Chondrocyte (in vitro differentiated cells): ENCODE measurements around the gene KCTD19. TPM values are rescaled to one million over a fixed set of nuclear protein-coding genes. Genes with fewer than 3 reads are reported as not detected.
"Not testable (repeated sequence)": the region's sequence is repeated elsewhere in the genome, so short reads cannot be mapped to it uniquely, and the experiment has no call there.

Experiments used
- DNase-seq: peaks from one replicate; pipeline ENCODE4 v3.0.0; 2021; ENCODE audit warnings: mixed read lengths, low spot score
- H3K27ac Mint-ChIP-seq: one replicate; pipeline ENCODE4 v1.8.0; 2021; ENCODE audit warnings: mild to moderate bottlenecking, moderate library complexity, mixed read lengths; ENCODE audit not compliant: unreplicated experiment
- H3K27me3 Mint-ChIP-seq: 2 replicates; pipeline ENCODE4 v1.8.0; 2021; ENCODE audit warnings: low read depth, mixed read lengths
- H3K36me3 Mint-ChIP-seq: 2 replicates; pipeline ENCODE4 v1.8.0; 2021; ENCODE audit warnings: low read depth, mixed read lengths
- H3K4me1 Mint-ChIP-seq: 2 replicates; pipeline ENCODE4 v1.8.0; 2021; ENCODE audit warnings: low read depth, mild to moderate bottlenecking, mixed read lengths
- H3K4me3 Mint-ChIP-seq: one replicate; pipeline ENCODE4 v1.8.0; 2021; ENCODE audit warnings: mild to moderate bottlenecking, moderate library complexity, mixed read lengths; ENCODE audit not compliant: unreplicated experiment
- H3K9me3 Mint-ChIP-seq: 2 replicates; pipeline ENCODE4 v1.8.0; 2021; ENCODE audit warnings: low read depth, mixed read lengths
- CTCF ChIP-seq: fragments of 200-600 bp; sonication (generic); IDR thresholded peaks from 2 replicates; pipeline ENCODE4 v1.5.0; 2021; ENCODE audit warnings: antibody characterized with exemption, mild to moderate bottlenecking, moderate library complexity
- total RNA-seq: library from RNA; stranded (reverse); gene quantifications from 3 replicates; pipeline ENCODE4 v1.2.1, GENCODE V29; 2021

KCTD19 gene
- total RNA-seq, 1 donor from 2014 or later, result not detected

DNA sequence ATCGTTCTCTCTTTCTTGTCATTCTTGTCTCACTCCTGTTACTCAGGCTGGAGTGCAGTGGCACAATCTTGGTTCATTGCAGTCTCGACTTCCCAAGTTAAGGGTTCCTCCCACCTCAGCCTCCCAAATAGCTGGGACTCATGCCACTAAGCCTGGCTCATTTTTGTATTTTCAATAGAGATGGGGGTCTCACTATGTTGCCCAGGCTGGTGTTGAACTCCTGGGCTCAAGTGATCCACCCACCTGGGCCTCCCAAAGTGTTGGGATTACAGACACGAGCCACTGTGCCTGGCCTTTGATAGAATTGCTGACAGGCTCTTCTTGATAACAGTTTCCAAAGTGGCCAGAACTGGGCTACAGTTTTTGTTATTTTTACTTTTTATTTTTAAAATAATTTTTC lies 34.5 kb upstream of the KCTD19 start:
- DNase-seq, result no peak
- Mint-ChIP-seq H3K9me3 (no peaks in the 10 kb centered on the region), H3K4me3 (no peak overlapping the region), H3K36me3 (no peaks in the 10 kb centered on the region), H3K27me3 (peaks cover 38% of the 10 kb centered on the region), H3K4me1 (no peaks in the 10 kb centered on the region), H3K27ac (no peak overlapping the region)
- TF ChIP-seq CTCF, result no peak

DNA sequence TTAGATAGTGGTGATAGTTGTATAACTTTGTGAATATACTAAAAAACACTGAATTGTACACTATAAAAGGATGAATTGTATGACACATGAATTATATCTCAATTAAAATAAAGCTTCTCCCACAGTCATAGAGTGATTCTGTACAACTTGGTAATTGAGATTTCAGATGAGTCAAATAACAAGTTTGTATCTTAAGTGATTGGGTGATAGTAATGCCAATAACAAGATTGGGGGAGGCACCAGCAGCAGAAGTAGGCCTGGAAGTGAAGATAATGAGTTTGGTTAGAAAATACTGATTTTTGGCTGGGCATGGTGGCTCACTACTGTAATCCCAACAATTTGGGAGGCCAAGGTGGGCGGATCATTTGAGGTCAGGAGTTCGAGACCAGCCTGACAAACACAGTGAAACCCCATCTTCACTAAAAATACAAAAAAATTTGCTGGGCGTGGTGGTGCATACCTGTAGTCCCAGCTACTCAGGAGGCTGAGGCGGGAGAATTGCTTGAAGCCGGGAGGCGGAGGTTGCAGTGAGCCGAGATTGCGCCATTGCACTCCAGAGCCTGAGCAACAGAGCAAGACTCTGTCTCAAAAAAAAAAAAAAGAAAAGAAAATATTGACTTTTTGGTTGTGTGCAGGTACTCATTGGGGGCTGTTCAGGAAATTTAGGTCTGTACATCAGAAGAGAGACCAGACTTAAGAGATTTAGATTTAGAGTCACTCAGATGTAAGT lies 33.2 kb upstream of the KCTD19 start:
- DNase-seq, H3K36me3 Mint-ChIP-seq, H3K4me1 Mint-ChIP-seq, H3K9me3 Mint-ChIP-seq, H3K27ac Mint-ChIP-seq, H3K4me3 Mint-ChIP-seq: not testable (repeated sequence)
- peaks cover 39% of the 10 kb centered on the region for H3K27me3 Mint-ChIP-seq

GRCh38 chr16:67357561-67357960 lies 31.0 kb upstream of the KCTD19 start:
- DNase-seq, result no peak
- Mint-ChIP-seq H3K36me3 (peaks cover 3% of the 10 kb centered on the region), H3K4me1 (no peaks in the 10 kb centered on the region), H3K4me3 (no peak overlapping the region), H3K27ac (no peak overlapping the region), H3K27me3 (peaks cover 34% of the 10 kb centered on the region), H3K9me3 (peaks cover 5% of the 10 kb centered on the region)
- no peak for TF ChIP-seq CTCF

GRCh38 chr16:67356396-67356795 lies 29.9 kb upstream of the KCTD19 start:
- Mint-ChIP-seq H3K9me3 (peaks cover 5% of the 10 kb centered on the region), H3K4me3 (no peak overlapping the region), H3K27me3 (peaks cover 34% of the 10 kb centered on the region), H3K36me3 (peaks cover 3% of the 10 kb centered on the region), H3K4me1 (no peaks in the 10 kb centered on the region), H3K27ac (no peak overlapping the region)
- no peak for DNase-seq
- TF ChIP-seq CTCF, result no peak

DNA sequence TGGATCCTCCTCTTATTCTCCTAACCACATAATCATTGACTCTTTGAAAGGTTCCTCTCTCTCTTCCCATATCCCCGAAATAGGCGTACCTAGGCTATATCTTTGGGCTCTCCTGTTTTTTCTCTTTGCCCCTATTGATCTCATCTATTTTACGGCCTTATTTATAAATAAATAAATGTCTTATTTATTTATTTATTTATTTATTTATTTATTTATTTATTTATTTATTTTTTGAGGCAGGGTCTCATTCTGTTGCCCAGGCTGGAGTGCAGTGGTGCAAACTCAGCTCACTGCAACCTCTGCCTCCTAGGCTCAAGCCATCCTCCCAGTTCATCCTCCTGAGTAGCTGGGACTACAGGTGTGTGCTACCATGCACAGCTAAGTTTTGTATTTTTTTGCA lies 25.9 kb upstream of the KCTD19 start:
- H3K9me3 Mint-ChIP-seq, H3K4me3 Mint-ChIP-seq, H3K27ac Mint-ChIP-seq, DNase-seq, H3K36me3 Mint-ChIP-seq, H3K4me1 Mint-ChIP-seq: not testable (repeated sequence)
- peaks cover 35% of the 10 kb centered on the region for H3K27me3 Mint-ChIP-seq

DNA sequence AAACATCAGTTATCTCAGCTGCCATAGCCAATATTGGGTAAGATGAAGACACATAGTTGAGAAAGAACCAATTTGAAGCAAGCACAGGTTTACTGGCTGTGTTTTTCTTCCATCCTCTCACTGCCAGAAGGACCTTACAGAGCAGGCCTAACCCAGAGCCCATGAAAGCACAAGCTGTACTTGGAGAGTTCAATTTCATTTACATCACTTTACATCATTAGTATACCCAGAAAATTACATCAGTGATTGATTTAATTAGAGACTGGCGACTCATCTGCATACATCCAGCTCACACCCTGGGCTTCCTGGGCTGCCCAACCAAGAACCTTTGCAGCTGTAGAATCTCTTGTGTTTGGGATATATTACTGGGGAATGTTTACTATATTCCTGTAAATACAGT lies 23.8 kb upstream of the KCTD19 start:
- Mint-ChIP-seq H3K36me3 (peaks cover 2% of the 10 kb centered on the region), H3K4me3 (no peak overlapping the region), H3K9me3 (peaks cover 5% of the 10 kb centered on the region), H3K27me3 (peaks cover 29% of the 10 kb centered on the region), H3K4me1 (no peaks in the 10 kb centered on the region), H3K27ac (no peak overlapping the region)
- TF ChIP-seq CTCF, result no peak
- DNase-seq, result no peak
